Activated T-cell treated with anti-CD3 and anti-CD28 coated beads, Interleukin-2, amount 50 U/mL, for 72 hours (primary cell): ENCODE results near the gene GDPD3. TPM values are rescaled to one million over a fixed set of nuclear protein-coding genes. Genes with fewer than 3 reads are reported as not detected.

Experiments
- ATAC-seq, 2 donors: fragments of 150-1000 bp; cut with Tn5 transposase; replicated peaks in 1 of 2; 2 replicates each; pipeline ENCODE4 v1.10.0; 2021; ENCODE audit warnings: moderate library complexity in 2 of 2, mild to moderate bottlenecking in 1 of 2
- DNase-seq, 2 donors: peaks; one replicate each; pipeline ENCODE4 v3.0.0; 2021 to 2022; ENCODE audit warnings: mixed read lengths in 1 of 2
- H3K27ac Mint-ChIP-seq: one replicate; pipeline ENCODE4 v1.8.0; 2022; ENCODE audit warnings: mild to moderate bottlenecking, moderate library complexity, mixed read lengths
- H3K27me3 Mint-ChIP-seq: one replicate; pipeline ENCODE4 v1.8.0; 2022; ENCODE audit warnings: low read depth, mixed read lengths
- H3K36me3 Mint-ChIP-seq, 2 donors: one replicate each; pipeline ENCODE4 v1.8.0; 2022; ENCODE audit warnings: mixed read lengths in 2 of 2, mild to moderate bottlenecking in 1 of 2; ENCODE audit not compliant: insufficient read depth in 2 of 2
- H3K4me1 Mint-ChIP-seq: one replicate; pipeline ENCODE4 v1.8.0; 2022; ENCODE audit warnings: low read depth, mixed read lengths
- H3K4me3 Mint-ChIP-seq, 2 donors: one replicate each; pipeline ENCODE4 v1.8.0; 2022; ENCODE audit warnings: mild to moderate bottlenecking in 2 of 2, mixed read lengths in 2 of 2, moderate library complexity in 2 of 2
- H3K9me3 Mint-ChIP-seq, 2 donors: one replicate each; pipeline ENCODE4 v1.8.0; 2022; ENCODE audit warnings: mixed read lengths in 2 of 2
- total RNA-seq, 2 donors: library from RNA; stranded (reverse); gene quantifications; one replicate each; pipeline ENCODE4 v1.2.3, GENCODE V29; 2022

GDPD3 gene
- total RNA-seq, 2 donors from 2014 or later: 13.9 to 20.5 TPM

GRCh38 chr16:30087181-30087898, 26.0 kb downstream of the GDPD3 start:
- H3K27me3 Mint-ChIP-seq: no peaks in the 10 kb centered on the region
- no peak for ATAC-seq
- H3K4me3 Mint-ChIP-seq: no peak overlapping the region
- H3K4me1 Mint-ChIP-seq: peaks cover 25% of the 10 kb centered on the region
- H3K27ac Mint-ChIP-seq: peak overlapping the region; percentile 57
- H3K9me3 Mint-ChIP-seq: no peaks in the 10 kb centered on the region
- peaks cover 2 to 16% of the 10 kb centered on the region in 2 donors for H3K36me3 Mint-ChIP-seq
- DNase-seq: no peak

GRCh38 chr16:30086291-30087140, 26.8 kb downstream of the GDPD3 start:
- H3K4me3 Mint-ChIP-seq: no peak overlapping the region
- H3K36me3 Mint-ChIP-seq: peaks cover 6 to 20% of the 10 kb centered on the region in 2 donors
- ATAC-seq (no peak), DNase-seq (no peak)
- H3K4me1 Mint-ChIP-seq: peaks cover 21% of the 10 kb centered on the region
- H3K27me3 Mint-ChIP-seq: no peaks in the 10 kb centered on the region
- H3K27ac Mint-ChIP-seq: peak overlapping the region; percentile 57
- no peaks in the 10 kb centered on the region for H3K9me3 Mint-ChIP-seq

GRCh38 chr16:30085820-30086219, 27.5 kb downstream of the GDPD3 start:
- Mint-ChIP-seq H3K36me3 (peaks cover 6 to 21% of the 10 kb centered on the region in 2 donors), H3K4me1 (peaks cover 21% of the 10 kb centered on the region), H3K27ac (no peak overlapping the region), H3K4me3 (no peak overlapping the region), H3K9me3 (no peaks in the 10 kb centered on the region), H3K27me3 (no peaks in the 10 kb centered on the region)
- DNase-seq (no peak), ATAC-seq (no peak)

GRCh38 chr16:30085247-30085646, 28.1 kb downstream of the GDPD3 start:
- no peak for DNase-seq
- Mint-ChIP-seq H3K4me3 (no peak overlapping the region), H3K27ac (no peak overlapping the region), H3K27me3 (no peaks in the 10 kb centered on the region), H3K36me3 (peaks cover 6 to 22% of the 10 kb centered on the region in 2 donors), H3K9me3 (no peaks in the 10 kb centered on the region), H3K4me1 (peaks cover 18% of the 10 kb centered on the region)
- no peak for ATAC-seq

GRCh38 chr16:30084816-30085159, 28.5 kb downstream of the GDPD3 start:
- H3K9me3 Mint-ChIP-seq: no peaks in the 10 kb centered on the region
- H3K36me3 Mint-ChIP-seq: peaks cover 7 to 23% of the 10 kb centered on the region in 2 donors
- DNase-seq (no peak), ATAC-seq (no peak)
- peaks cover 13% of the 10 kb centered on the region for H3K4me1 Mint-ChIP-seq
- H3K27me3 Mint-ChIP-seq: no peaks in the 10 kb centered on the region
- no peak overlapping the region for H3K27ac Mint-ChIP-seq
- H3K4me3 Mint-ChIP-seq: no peak overlapping the region

GRCh38 chr16:30084096-30084815, 29.1 kb downstream of the GDPD3 start:
- Mint-ChIP-seq H3K4me1 (peaks cover 8% of the 10 kb centered on the region), H3K27ac (no peak overlapping the region), H3K27me3 (no peaks in the 10 kb centered on the region), H3K36me3 (peaks cover 8 to 28% of the 10 kb centered on the region in 2 donors), H3K9me3 (no peaks in the 10 kb centered on the region), H3K4me3 (no peak overlapping the region)
- DNase-seq: no peak
- ATAC-seq: peak in 1 of 2 donors; percentile 14

GRCh38 chr16:30083216-30084055, 29.9 kb downstream of the GDPD3 start:
- no peak overlapping the region for H3K4me3 Mint-ChIP-seq
- peak in 1 of 2 donors; percentile 11 for ATAC-seq

GRCh38 chr16:30082545-30083090, 30.7 kb downstream of the GDPD3 start:
- H3K4me3 Mint-ChIP-seq: no peak overlapping the region
- peaks cover 10 to 31% of the 10 kb centered on the region in 2 donors for H3K36me3 Mint-ChIP-seq
- ATAC-seq (no peak), DNase-seq (no peak)
- no peaks in the 10 kb centered on the region for H3K9me3 Mint-ChIP-seq
- no peaks in the 10 kb centered on the region for H3K27me3 Mint-ChIP-seq
- H3K4me1 Mint-ChIP-seq: peaks cover 18% of the 10 kb centered on the region
- H3K27ac Mint-ChIP-seq: peak overlapping the region; percentile 4

More at GRCh38 chr16:30083216-30084055, 29.9 kb downstream of the GDPD3 start:
- H3K4me1 Mint-ChIP-seq: peaks cover 9% of the 10 kb centered on the region
- no peak for DNase-seq
- peaks cover 8 to 28% of the 10 kb centered on the region in 2 donors for H3K36me3 Mint-ChIP-seq
- no peaks in the 10 kb centered on the region for H3K9me3 Mint-ChIP-seq
- no peaks in the 10 kb centered on the region for H3K27me3 Mint-ChIP-seq
- H3K27ac Mint-ChIP-seq: peak overlapping the region; percentile 4

- H3K27me3 Mint-ChIP-seq: no peaks in the 10 kb centered on the region
- H3K4me3 Mint-ChIP-seq: no peak overlapping the region
- no peaks in the 10 kb centered on the region for H3K9me3 Mint-ChIP-seq
- H3K36me3 Mint-ChIP-seq: peaks cover 17 to 34% of the 10 kb centered on the region in 2 donors
- H3K4me1 Mint-ChIP-seq: peaks cover 32% of the 10 kb centered on the region
- ATAC-seq (no peak), DNase-seq (no peak)
- H3K27ac Mint-ChIP-seq: peak overlapping the region; percentile 44
These were observed 33.9 kb downstream of the GDPD3 start for GRCh38 chr16:30079480-30079879.

- no peak overlapping the region for H3K4me3 Mint-ChIP-seq
- ATAC-seq (no peak), DNase-seq (no peak)
- no peaks in the 10 kb centered on the region for H3K27me3 Mint-ChIP-seq
- H3K9me3 Mint-ChIP-seq: no peaks in the 10 kb centered on the region
- no peak overlapping the region for H3K27ac Mint-ChIP-seq
- H3K4me1 Mint-ChIP-seq: peaks cover 34% of the 10 kb centered on the region
- H3K36me3 Mint-ChIP-seq: peaks cover 15 to 30% of the 10 kb centered on the region in 2 donors
These were observed 34.6 kb downstream of the GDPD3 start for GRCh38 chr16:30078744-30079143.

GRCh38 chr16:30077656-30078055, 35.7 kb downstream of the GDPD3 start:
- H3K9me3 Mint-ChIP-seq: no peaks in the 10 kb centered on the region
- no peak for DNase-seq
- H3K36me3 Mint-ChIP-seq: peaks cover 15 to 28% of the 10 kb centered on the region in 2 donors
- H3K27ac Mint-ChIP-seq: peak overlapping the region; percentile 93
- no peak for ATAC-seq
- H3K27me3 Mint-ChIP-seq: no peaks in the 10 kb centered on the region
- H3K4me1 Mint-ChIP-seq: peaks cover 34% of the 10 kb centered on the region
- peak overlapping the region; percentile 97 for H3K4me3 Mint-ChIP-seq

- DNase-seq: peak; percentile 36
- H3K4me3 Mint-ChIP-seq: peak overlapping the region; percentile 97
- no peaks in the 10 kb centered on the region for H3K9me3 Mint-ChIP-seq
- peaks cover 11 to 28% of the 10 kb centered on the region in 2 donors for H3K36me3 Mint-ChIP-seq
- peaks cover 35% of the 10 kb centered on the region for H3K4me1 Mint-ChIP-seq
- H3K27me3 Mint-ChIP-seq: no peaks in the 10 kb centered on the region
- ATAC-seq: peak; percentile 16 to 40
- H3K27ac Mint-ChIP-seq: peak overlapping the region; percentile 93
These were observed 37.0 kb downstream of the GDPD3 start for GRCh38 chr16:30076276-30076791.
